Retina (tissue), 1 donor: ENCODE results near the gene KRT2.
"Not testable (repeated sequence)": the region's sequence is repeated elsewhere in the genome, so short reads cannot be mapped to it uniquely, and the experiment has no call there.

Experiments
- DNase-seq: peaks from one replicate; pipeline ENCODE4 v3.0.0-alpha.2; 2016

The KRT2 gene

GRCh38 chr12:52683575-52684300, 31.7 kb upstream of the KRT2 start:
- DNase-seq, result no peak

- DNase-seq, result no peak
Measured at GRCh38 chr12:52682938-52683574, 31.0 kb upstream of the KRT2 start.

GRCh38 chr12:52682381-52682660, 30.3 kb upstream of the KRT2 start:
- no peak for DNase-seq

- no peak for DNase-seq
Measured at GRCh38 chr12:52681526-52682380, 29.7 kb upstream of the KRT2 start.

- DNase-seq, result no peak
Measured at GRCh38 chr12:52680363-52680762, 28.4 kb upstream of the KRT2 start, which contains the start of gene KRT1. KRT1 (minus strand) TSS chr12:52680407; CDS start chr12:52680348, 59 bp downstream.

GRCh38 chr12:52679875-52680274, 27.9 kb upstream of the KRT2 start:
- no peak for DNase-seq

- DNase-seq, result no peak
Measured at GRCh38 chr12:52677671-52678070, 25.7 kb upstream of the KRT2 start.

- DNase-seq, result no peak
Measured at GRCh38 chr12:52677126-52677525, 25.1 kb upstream of the KRT2 start.

GRCh38 chr12:52676163-52676562, 24.2 kb upstream of the KRT2 start:
- no peak for DNase-seq

GRCh38 chr12:52675301-52675701, 23.3 kb upstream of the KRT2 start:
- DNase-seq, result no peak

GRCh38 chr12:52674433-52674775, 22.4 kb upstream of the KRT2 start:
- no peak for DNase-seq

- no peak for DNase-seq
Measured at GRCh38 chr12:52673713-52674432, 21.9 kb upstream of the KRT2 start.

- DNase-seq, result no peak
Measured at GRCh38 chr12:52673217-52673616, 21.2 kb upstream of the KRT2 start.

- DNase-seq, result no peak
Measured at GRCh38 chr12:52672321-52672933, 20.4 kb upstream of the KRT2 start.

GRCh38 chr12:52670961-52671360, 18.9 kb upstream of the KRT2 start:
- no peak for DNase-seq

GRCh38 chr12:52670506-52670905, 18.5 kb upstream of the KRT2 start:
- DNase-seq, result no peak

GRCh38 chr12:52669941-52670340, 17.9 kb upstream of the KRT2 start:
- DNase-seq, result not testable (repeated sequence)

- DNase-seq, result no peak
Measured at GRCh38 chr12:52669426-52669825, 17.4 kb upstream of the KRT2 start.

- no peak for DNase-seq
Measured at GRCh38 chr12:52667931-52668330, 15.9 kb upstream of the KRT2 start.

- no peak for DNase-seq
Measured at GRCh38 chr12:52667509-52667908, 15.5 kb upstream of the KRT2 start.

- no peak for DNase-seq
Measured at GRCh38 chr12:52666471-52666870, 14.5 kb upstream of the KRT2 start.

GRCh38 chr12:52663420-52663819, 11.4 kb upstream of the KRT2 start:
- no peak for DNase-seq

- no peak for DNase-seq
Measured at GRCh38 chr12:52662918-52663229, 10.9 kb upstream of the KRT2 start.
